ENCODE data around the gene OR13J1. TPM values are rescaled to one million over a fixed set of nuclear protein-coding genes. Genes with fewer than 3 reads are reported as not detected.

OR13J1 gene
- total RNA-seq, 2 experiments from 2014 or later, result not detected

DNA sequence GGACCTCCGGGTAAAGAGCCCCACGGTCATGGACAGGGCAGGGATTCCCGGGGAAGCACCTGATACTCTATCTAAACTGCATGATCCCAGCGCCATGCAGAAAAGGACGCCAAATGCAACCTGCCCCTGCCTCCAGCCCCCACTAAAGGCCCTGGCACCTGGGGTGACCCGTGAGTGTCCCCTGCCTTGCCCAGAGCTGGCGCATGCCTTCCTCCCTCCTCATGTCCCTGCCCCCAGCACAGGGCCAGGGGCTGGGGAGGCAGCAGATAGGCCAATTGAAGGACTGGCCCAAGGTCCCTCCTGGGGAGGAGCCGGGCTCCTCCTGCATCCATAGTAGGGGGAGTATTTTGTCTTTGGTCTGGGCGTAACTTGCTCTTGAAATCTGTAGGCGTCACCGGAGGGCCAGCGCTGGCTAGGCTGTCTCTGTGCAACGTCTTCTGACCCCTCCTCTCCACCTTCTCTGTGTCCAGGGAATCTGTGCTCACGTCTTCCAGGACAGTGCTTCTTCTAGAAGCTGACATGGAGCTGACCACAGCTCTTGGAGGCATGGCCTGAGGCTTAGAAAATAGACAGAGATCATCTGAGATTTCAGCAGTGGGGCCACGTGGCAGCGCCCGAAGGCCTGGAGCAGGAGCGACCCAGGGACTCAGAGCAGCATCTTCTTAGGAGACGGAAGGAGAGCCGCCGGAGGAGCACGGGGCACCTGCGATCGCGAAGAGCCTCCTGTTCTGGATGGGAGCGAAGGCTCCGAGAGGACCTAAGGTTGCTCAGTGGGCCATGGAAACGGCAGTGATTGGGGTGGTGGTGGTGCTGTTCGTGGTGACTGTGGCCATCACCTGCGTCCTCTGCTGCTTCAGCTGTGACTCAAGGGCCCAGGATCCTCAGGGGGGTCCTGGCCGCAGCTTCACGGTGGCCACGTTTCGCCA lies 39.7 kb upstream of the OR13J1 start:
- Mint-ChIP-seq H3K4me3 (no peak overlapping the region), H3K27ac (peak overlapping the region; percentile 92), H3K27me3 (ENCODE audit: low read depth) (no peaks in the 10 kb centered on the region), H3K36me3 (ENCODE audit: low read depth) (no peaks in the 10 kb centered on the region), H3K9me3 (ENCODE audit: insufficient read depth) (no peaks in the 10 kb centered on the region), H3K4me1 (ENCODE audit: low read depth) (peaks cover 42% of the 10 kb centered on the region)
- no peak for DNase-seq
- ChIA-PET POLR2A (no interaction called here), CTCF (interaction anchor here (1.1 to 2.5 kb wide), 10 partner anchors 7 to 213 kb away, joined by 3 to 20 read pairs (median 7); no protein-coding TSS in a partner anchor)
- no peak for ATAC-seq

DNA sequence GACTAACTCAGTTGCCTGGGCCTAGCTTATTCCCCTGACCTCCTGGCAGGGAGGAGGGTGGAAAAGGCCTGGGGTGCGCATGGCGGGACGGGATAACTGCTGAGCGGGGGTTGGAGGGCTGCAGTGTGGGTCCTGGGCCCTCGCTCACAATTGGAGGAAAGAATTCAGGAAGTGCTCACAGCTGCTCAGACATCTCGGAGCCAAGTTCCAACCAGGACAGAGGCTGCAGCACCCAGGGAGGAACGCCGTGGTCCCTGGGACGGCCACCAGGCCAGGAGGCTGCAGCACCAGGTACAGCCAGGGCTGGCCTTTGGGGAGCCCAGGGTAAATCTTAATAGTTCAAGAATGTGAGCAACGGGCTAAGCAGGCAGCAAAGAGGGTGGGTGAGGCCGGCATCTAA lies 39.1 kb upstream of the OR13J1 start, which contains the start of gene SPAAR:
TSS of gene SPAAR (plus strand) at position 217 of the 400 bp plus-strand sequence. CDS start 974 bp downstream, outside the sequence.
- no peak for ATAC-seq
- CTCF ChIA-PET, result interaction anchor here (1.1 to 1.3 kb wide), 3 partner anchors 18 to 213 kb away, joined by 3 read pairs; no protein-coding TSS in a partner anchor

DNA sequence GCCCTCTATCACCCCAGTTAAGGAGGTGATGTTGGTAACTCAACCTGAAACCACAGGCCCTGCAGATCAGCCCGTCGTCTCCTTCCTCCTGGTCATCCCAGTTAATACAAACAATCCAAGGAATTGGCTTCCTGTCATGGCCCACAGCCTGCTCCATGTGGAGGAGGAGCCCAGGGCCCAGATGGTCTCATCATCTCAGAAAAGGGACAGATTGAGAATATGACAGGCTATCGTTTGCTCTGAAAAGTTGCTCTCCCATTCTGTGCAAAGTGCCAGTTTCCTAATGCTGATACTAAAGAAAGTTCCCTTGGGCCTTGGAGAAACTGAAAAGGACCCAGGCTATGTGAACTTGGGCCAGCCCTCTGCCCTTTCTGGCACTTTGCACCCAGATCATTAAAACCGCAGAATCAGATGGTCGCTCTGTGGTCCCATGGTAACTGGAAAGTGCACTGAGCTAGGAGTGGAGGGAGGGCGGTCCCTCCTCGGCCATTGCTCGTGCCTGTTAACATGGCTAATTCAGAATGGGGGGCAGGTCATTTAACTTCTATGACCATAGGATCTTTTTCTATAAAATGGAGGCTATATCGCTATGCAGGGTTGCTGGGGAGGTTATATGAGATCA lies 38.4 kb upstream of the OR13J1 start:
- Mint-ChIP-seq H3K4me3 (no peak overlapping the region), H3K27ac (peak overlapping the region; percentile 15), H3K27me3 (ENCODE audit: low read depth) (no peaks in the 10 kb centered on the region), H3K9me3 (ENCODE audit: insufficient read depth) (no peaks in the 10 kb centered on the region), H3K36me3 (ENCODE audit: low read depth) (no peaks in the 10 kb centered on the region), H3K4me1 (ENCODE audit: low read depth) (peaks cover 42% of the 10 kb centered on the region)
- DNase-seq (no peak), ATAC-seq (no peak)
- POLR2A ChIA-PET, result no interaction called here
- CTCF ChIA-PET, result interaction anchor here (1.1 kb wide), 1 partner anchor 26 kb away, joined by 3 read pairs; no protein-coding TSS in a partner anchor

More for the DNA sequence above, 39.1 kb upstream of the OR13J1 start, which contains the start of gene SPAAR:
- POLR2A ChIA-PET, result no interaction called here
- Mint-ChIP-seq H3K4me1 (ENCODE audit: low read depth) (peaks cover 42% of the 10 kb centered on the region), H3K27ac (peak within 1 kb of the TSS; percentile 92), H3K4me3 (no peak within 1 kb of the TSS), H3K27me3 (ENCODE audit: low read depth) (no peaks in the 10 kb centered on the region), H3K36me3 (ENCODE audit: low read depth) (no peaks in the 10 kb centered on the region), H3K9me3 (ENCODE audit: insufficient read depth) (no peaks in the 10 kb centered on the region)
- no peak for DNase-seq

GRCh38 chr9:35907711-35908503 lies 37.7 kb upstream of the OR13J1 start:
- CTCF ChIA-PET, result interaction anchor here (1.0 to 1.7 kb wide), 2 partner anchors 37 to 118 kb away, joined by 3 to 4 read pairs; no protein-coding TSS in a partner anchor
- DNase-seq (no peak), ATAC-seq (no peak)
- peaks cover 45% of the 10 kb centered on the region for H3K4me1 Mint-ChIP-seq (ENCODE audit: low read depth)
- H3K9me3 Mint-ChIP-seq (ENCODE audit: insufficient read depth), result no peaks in the 10 kb centered on the region
- POLR2A ChIA-PET, result no interaction called here
- no peaks in the 10 kb centered on the region for H3K27me3 Mint-ChIP-seq (ENCODE audit: low read depth)
- H3K4me3 Mint-ChIP-seq, result no peak overlapping the region
- peak overlapping the region; percentile 58 for H3K27ac Mint-ChIP-seq
- no peaks in the 10 kb centered on the region for H3K36me3 Mint-ChIP-seq (ENCODE audit: low read depth)

GRCh38 chr9:35906923-35907699 lies 36.9 kb upstream of the OR13J1 start:
- no peaks in the 10 kb centered on the region for H3K9me3 Mint-ChIP-seq (ENCODE audit: insufficient read depth)
- DNase-seq, result no peak
- H3K27me3 Mint-ChIP-seq (ENCODE audit: low read depth), result no peaks in the 10 kb centered on the region
- no peak for ATAC-seq
- H3K4me3 Mint-ChIP-seq, result no peak overlapping the region
- H3K27ac Mint-ChIP-seq, result peak overlapping the region; percentile 58
- ChIA-PET CTCF (interaction anchor here (0.7 to 1.7 kb wide), 3 partner anchors 38 to 117 kb away, joined by 3 to 4 read pairs (median 3); no protein-coding TSS in a partner anchor), POLR2A (no interaction called here)
- H3K4me1 Mint-ChIP-seq (ENCODE audit: low read depth), result peaks cover 45% of the 10 kb centered on the region
- H3K36me3 Mint-ChIP-seq (ENCODE audit: low read depth), result no peaks in the 10 kb centered on the region

- POLR2A ChIA-PET, result no interaction called here
- Mint-ChIP-seq H3K9me3 (ENCODE audit: insufficient read depth) (no peaks in the 10 kb centered on the region), H3K4me3 (no peak within 1 kb of the TSS), H3K27me3 (ENCODE audit: low read depth) (peaks cover 2% of the 10 kb centered on the region), H3K27ac (no peak within 1 kb of the TSS), H3K4me1 (ENCODE audit: low read depth) (peaks cover 36% of the 10 kb centered on the region), H3K36me3 (ENCODE audit: low read depth) (no peaks in the 10 kb centered on the region)
- no peak for ATAC-seq
- DNase-seq, result no peak
- CTCF ChIA-PET, result interaction anchor here (1.7 kb wide), 1 partner anchor 116 kb away, joined by 3 read pairs; no protein-coding TSS in a partner anchor
These were observed 35.9 kb upstream of the OR13J1 start, which contains the start of gene HRCT1 for GRCh38 chr9:35905912-35906679. Gene HRCT1, plus strand, starts transcription at chr9:35906202. Its CDS starts 86 bp downstream, at chr9:35906288.

GRCh38 chr9:35905051-35905781 lies 35.0 kb upstream of the OR13J1 start:
- ChIA-PET CTCF (interaction anchor here (1.3 to 3.8 kb wide), 2 partner anchors 35 to 49 kb away, joined by 4 to 37 read pairs; no protein-coding TSS in a partner anchor), POLR2A (no interaction called here)
- DNase-seq, result no peak
- no peaks in the 10 kb centered on the region for H3K9me3 Mint-ChIP-seq (ENCODE audit: insufficient read depth)
- peaks cover 6% of the 10 kb centered on the region for H3K27me3 Mint-ChIP-seq (ENCODE audit: low read depth)
- H3K4me1 Mint-ChIP-seq (ENCODE audit: low read depth), result peaks cover 27% of the 10 kb centered on the region
- no peak overlapping the region for H3K4me3 Mint-ChIP-seq
- ATAC-seq, result no peak
- no peaks in the 10 kb centered on the region for H3K36me3 Mint-ChIP-seq (ENCODE audit: low read depth)
- no peak overlapping the region for H3K27ac Mint-ChIP-seq

DNA sequence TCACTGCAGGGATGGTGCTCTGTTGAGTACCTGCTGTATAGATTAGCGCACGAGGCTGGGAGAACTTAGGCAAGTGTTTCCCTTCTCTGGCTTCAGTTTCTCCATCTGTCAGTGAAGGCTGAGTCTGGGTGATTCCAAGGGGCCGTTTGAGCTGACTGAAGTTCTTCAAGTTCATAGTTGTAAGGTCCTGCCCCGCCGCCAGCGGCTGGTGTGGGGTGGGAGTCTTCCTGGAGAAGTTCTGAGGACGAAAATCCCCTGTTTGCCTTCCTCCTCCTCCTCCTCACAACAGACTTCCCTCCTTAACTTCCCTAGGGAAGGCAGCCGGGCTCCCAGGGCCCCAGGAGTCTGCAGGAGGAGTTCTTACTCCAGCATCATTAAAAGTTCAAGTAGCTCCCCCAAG lies 34.1 kb upstream of the OR13J1 start:
- CTCF ChIA-PET, result interaction anchor here (1.3 to 3.8 kb wide), 3 partner anchors 36 to 50 kb away, joined by 4 to 59 read pairs (median 37); no protein-coding TSS in a partner anchor
- Mint-ChIP-seq H3K4me3 (no peak overlapping the region), H3K9me3 (ENCODE audit: insufficient read depth) (no peaks in the 10 kb centered on the region), H3K36me3 (ENCODE audit: low read depth) (no peaks in the 10 kb centered on the region), H3K4me1 (ENCODE audit: low read depth) (peaks cover 22% of the 10 kb centered on the region), H3K27ac (no peak overlapping the region), H3K27me3 (ENCODE audit: low read depth) (peaks cover 6% of the 10 kb centered on the region)
- POLR2A ChIA-PET, result no interaction called here
- ATAC-seq (no peak), DNase-seq (no peak)

GRCh38 chr9:35903049-35903448 lies 32.8 kb upstream of the OR13J1 start:
- H3K27me3 Mint-ChIP-seq (ENCODE audit: low read depth), result peaks cover 10% of the 10 kb centered on the region
- no peak overlapping the region for H3K4me3 Mint-ChIP-seq
- no peak overlapping the region for H3K27ac Mint-ChIP-seq
- POLR2A ChIA-PET, result no interaction called here
- H3K9me3 Mint-ChIP-seq (ENCODE audit: insufficient read depth), result no peaks in the 10 kb centered on the region
- DNase-seq (peak; percentile 64), ATAC-seq (peak; percentile 74)
- CTCF ChIA-PET, result interaction anchor here (0.8 to 3.8 kb wide), 34 partner anchors 8 to 328 kb away, joined by 3 to 59 read pairs (median 4); no protein-coding TSS in a partner anchor
- H3K36me3 Mint-ChIP-seq (ENCODE audit: low read depth), result no peaks in the 10 kb centered on the region
- H3K4me1 Mint-ChIP-seq (ENCODE audit: low read depth), result peaks cover 10% of the 10 kb centered on the region

DNA sequence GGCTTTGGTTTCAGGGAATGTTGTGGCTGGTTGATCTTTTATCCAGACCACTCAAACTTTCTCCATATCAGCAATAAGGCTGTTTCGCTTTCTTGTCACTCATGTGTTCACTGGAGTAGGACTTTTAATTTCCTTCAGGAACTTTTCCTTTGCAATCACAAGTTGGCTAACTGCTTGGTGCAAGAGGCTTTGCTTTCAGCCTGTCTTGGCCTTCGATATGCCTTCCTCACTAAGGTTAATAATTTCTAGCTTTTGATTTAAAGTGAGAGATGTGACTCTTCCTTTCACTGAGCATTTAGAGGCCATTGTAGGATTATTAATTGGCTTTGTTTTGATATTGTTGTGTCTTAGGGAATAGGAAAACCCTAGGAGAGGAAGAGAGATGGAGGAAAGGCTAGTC lies 28.8 kb upstream of the OR13J1 start:
- no peaks in the 10 kb centered on the region for H3K36me3 Mint-ChIP-seq (ENCODE audit: low read depth)
- ATAC-seq (no peak), DNase-seq (no peak)
- peaks cover 25% of the 10 kb centered on the region for H3K27me3 Mint-ChIP-seq (ENCODE audit: low read depth)
- H3K4me1 Mint-ChIP-seq (ENCODE audit: low read depth), result peaks cover 4% of the 10 kb centered on the region
- CTCF ChIA-PET, result interaction anchor here (0.7 to 6.0 kb wide), 9 partner anchors 12 to 125 kb away, joined by 3 to 32 read pairs (median 5); no protein-coding TSS in a partner anchor
- no peaks in the 10 kb centered on the region for H3K9me3 Mint-ChIP-seq (ENCODE audit: insufficient read depth)
- POLR2A ChIA-PET, result no interaction called here
- no peak overlapping the region for H3K27ac Mint-ChIP-seq
- no peak overlapping the region for H3K4me3 Mint-ChIP-seq

All from activated CD8-positive, alpha-beta T cell treated with anti-CD3 and anti-CD28 coated beads, Interleukin-2, amount 10 ng/mL, durations not matched to agents 7 days and 5 days (primary cell).